ENCODE results near the gene PIEZO2.

PIEZO2 gene

GRCh38 chr18:11033503-11033902 is 115.9 kb downstream of the PIEZO2 start:
- Histone ChIP-seq H3K27ac (ENCODE audit: extremely low read depth, low read depth, low read length) (no peak overlapping the region), H3K36me3 (ENCODE audit: control insufficient read depth in 2 of 2, insufficient read depth in 1 of 2, low read length in 2 of 2) (no peaks in the 10 kb centered on the region), H3K9me3 (ENCODE audit: control insufficient read depth, insufficient read depth, low read depth, low read length) (no peaks in the 10 kb centered on the region), H3K4me1 (ENCODE audit: control insufficient read depth, insufficient read depth, low read length) (no peaks in the 10 kb centered on the region), H3K4me3 (ENCODE audit: low read depth, low read length) (no peak overlapping the region)
- ChIA-PET CTCF (interaction anchor here (2.0 kb wide), 1 partner anchor 182 kb away, joined by 12 read pairs; no protein-coding TSS in a partner anchor), POLR2A (no interaction called here)
- TF ChIP-seq ZNF157 (tag by site-specific recombination; IDR thresholded peaks at IDR 0.05) (no peak), ZNF24 (tag by site-specific recombination; IDR thresholded peaks at IDR 0.05) (no peak), PRDM4 (tag by site-specific recombination; IDR thresholded peaks at IDR 0.05) (no peak), ZNF530 (tag by site-specific recombination; IDR thresholded peaks at IDR 0.05; ENCODE audit: low read depth) (no peak), ZXDB (tag by site-specific recombination; IDR thresholded peaks at IDR 0.05) (no peak), ZNF26 (tag by site-specific recombination; IDR thresholded peaks at IDR 0.05) (no peak), ZNF561 (tag by site-specific recombination; IDR thresholded peaks at IDR 0.05; ENCODE audit: borderline replicate concordance) (no peak), KLF7 (tag by site-specific recombination; IDR thresholded peaks at IDR 0.05; ENCODE audit: borderline replicate concordance) (no peak), ZNF555 (tag by site-specific recombination; conservative IDR thresholded peaks at IDR 0.05) (no peak), TSHZ1 (tag by site-specific recombination; IDR thresholded peaks at IDR 0.05; ENCODE audit: borderline replicate concordance) (no peak), BCL11A (tag by site-specific recombination; IDR thresholded peaks at IDR 0.05; ENCODE audit: low read depth) (no peak), ZFP69B (tag by site-specific recombination; IDR thresholded peaks at IDR 0.05) (no peak), OSR2 (tag by site-specific recombination; IDR thresholded peaks at IDR 0.05) (no peak), KLF1 (tag by site-specific recombination; IDR thresholded peaks at IDR 0.05) (no peak), RBAK (tag by site-specific recombination; IDR thresholded peaks at IDR 0.05) (no peak)

GRCh38 chr18:11031966-11032365 is 117.4 kb downstream of the PIEZO2 start:
- CTCF ChIA-PET: interaction anchor here (0.6 kb wide), 1 partner anchor 18 kb away, joined by 3 read pairs; no protein-coding TSS in a partner anchor
- TF ChIP-seq MEIS1 (CRISPR knock-in tag; IDR thresholded peaks at IDR 0.05; ENCODE audit: borderline replicate concordance) (no peak), ZSCAN18 (tag by site-specific recombination; IDR thresholded peaks at IDR 0.05) (no peak), ZNF560 (tag by site-specific recombination; IDR thresholded peaks at IDR 0.05; ENCODE audit: borderline replicate concordance) (no peak), ZNF777 (tag by site-specific recombination; IDR thresholded peaks at IDR 0.05; ENCODE audit: borderline replicate concordance) (no peak), AEBP2 (tag by site-specific recombination; IDR thresholded peaks at IDR 0.05; ENCODE audit: borderline replicate concordance) (no peak), ZNF521 (tag by site-specific recombination; IDR thresholded peaks at IDR 0.05) (no peak)
- H3K9me3 ChIP-seq (ENCODE audit: control insufficient read depth, insufficient read depth, low read depth, low read length): no peaks in the 10 kb centered on the region
- no peaks in the 10 kb centered on the region for H3K36me3 ChIP-seq (ENCODE audit: control insufficient read depth in 2 of 2, insufficient read depth in 1 of 2, low read length in 2 of 2)
- POLR2A ChIA-PET: no interaction called here
- no peak overlapping the region for H3K27ac ChIP-seq (ENCODE audit: extremely low read depth, low read depth, low read length)
- no peak overlapping the region for H3K4me3 ChIP-seq (ENCODE audit: low read depth, low read length)
- no peaks in the 10 kb centered on the region for H3K4me1 ChIP-seq (ENCODE audit: control insufficient read depth, insufficient read depth, low read length)
